Heart left ventricle (tissue), 13 donors: ENCODE data around the gene CCDC28B.

ENCODE experiments used
- POLR2A ChIP-seq, 2 donors: fragments of 450-650 bp; IDR thresholded peaks; one replicate each; pipeline ENCODE4 v1.6.1; 2017; ENCODE audit warnings: antibody characterized with exemption in 2 of 2, mild to moderate bottlenecking in 2 of 2, moderate library complexity in 2 of 2
- TF ChIP-seq, protein P1 (sequence below), 12 donors: fragments of 200-600 bp; sonication (generic) in 4 of 12; IDR thresholded peaks; one replicate each; pipeline versions ENCODE4 v1.5.0 to v1.8.0; 2018 to 2022; ENCODE audit warnings: antibody characterized with exemption in 12 of 12, mild to moderate bottlenecking in 5 of 12
- donor health status: ischemic (EF 13 %, LVEDD 7.1; RV severe dilation, severe dysfunction).
- donor health status: DM: no; HTN: yes; CAD: no.
- donor health status: DM: no; HTN: no; CAD: no.
- donor health status: ischemic (EF 25% LVEDD 6.9; RV normal size, moderate dysfunction).
- donor health status: ischemic (EF 25% LVEDD 5.7; RV mildly dilated, moderate dysfunction).
- donor health status: ischemic (EF 35%, LVEDD 5.7; RV mildly dilated, moderate dysfunction).
- donor health status: nonischemic (EF 11% LVEDD 7.7; RV severe dilation, severe dysfunction).
- donor health status: DM: yes; HTN: yes; CAD: no.
- donor health status: PGD.
- donor health status: ischemic (EF 29% LVEDD 5.4; RV normal size, mild dysfunction).
- donor health status: nonischemic (EF 23%, LVEDD 6.1; RV moderate dilation, normal function).

GRCh38 chr1:32220746-32221580, 20.6 kb downstream of the CCDC28B start:
- TF ChIP-seq, protein P1, sequence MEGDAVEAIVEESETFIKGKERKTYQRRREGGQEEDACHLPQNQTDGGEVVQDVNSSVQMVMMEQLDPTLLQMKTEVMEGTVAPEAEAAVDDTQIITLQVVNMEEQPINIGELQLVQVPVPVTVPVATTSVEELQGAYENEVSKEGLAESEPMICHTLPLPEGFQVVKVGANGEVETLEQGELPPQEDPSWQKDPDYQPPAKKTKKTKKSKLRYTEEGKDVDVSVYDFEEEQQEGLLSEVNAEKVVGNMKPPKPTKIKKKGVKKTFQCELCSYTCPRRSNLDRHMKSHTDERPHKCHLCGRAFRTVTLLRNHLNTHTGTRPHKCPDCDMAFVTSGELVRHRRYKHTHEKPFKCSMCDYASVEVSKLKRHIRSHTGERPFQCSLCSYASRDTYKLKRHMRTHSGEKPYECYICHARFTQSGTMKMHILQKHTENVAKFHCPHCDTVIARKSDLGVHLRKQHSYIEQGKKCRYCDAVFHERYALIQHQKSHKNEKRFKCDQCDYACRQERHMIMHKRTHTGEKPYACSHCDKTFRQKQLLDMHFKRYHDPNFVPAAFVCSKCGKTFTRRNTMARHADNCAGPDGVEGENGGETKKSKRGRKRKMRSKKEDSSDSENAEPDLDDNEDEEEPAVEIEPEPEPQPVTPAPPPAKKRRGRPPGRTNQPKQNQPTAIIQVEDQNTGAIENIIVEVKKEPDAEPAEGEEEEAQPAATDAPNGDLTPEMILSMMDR (IDR thresholded peaks at IDR 0.05) = no peak
- TF ChIP-seq POLR2A (IDR thresholded peaks at IDR 0.05) = no peak
